HG03571 (cell line): ENCODE measurements around the gene RAD51B.

Source experiments
- ATAC-seq: cut with Tn5 transposase; IDR thresholded peaks from one replicate; pipeline ENCODE4 v1.9.1; 2021; ENCODE audit not compliant: unreplicated experiment

Gene RAD51B

DNA sequence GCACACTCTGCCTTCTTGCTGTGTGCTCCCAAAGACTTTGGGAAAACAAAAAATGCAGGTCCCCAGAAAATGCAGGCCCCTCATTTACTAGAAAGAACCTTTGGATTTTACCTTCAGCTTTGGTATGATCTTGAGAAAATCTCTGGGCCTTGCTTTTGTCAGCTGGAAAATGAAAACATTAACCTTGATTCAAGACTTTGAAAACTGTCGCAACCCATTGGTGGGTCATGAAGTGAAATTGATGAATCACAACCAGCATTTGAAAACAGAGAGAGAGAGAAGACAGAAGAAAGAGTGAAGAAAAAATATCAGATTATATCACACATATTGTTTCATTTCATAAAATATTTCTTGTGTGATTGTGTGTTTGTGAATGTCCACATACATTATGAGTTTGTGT is 650.8 kb downstream of the RAD51B start:
- ATAC-seq = no peak

DNA sequence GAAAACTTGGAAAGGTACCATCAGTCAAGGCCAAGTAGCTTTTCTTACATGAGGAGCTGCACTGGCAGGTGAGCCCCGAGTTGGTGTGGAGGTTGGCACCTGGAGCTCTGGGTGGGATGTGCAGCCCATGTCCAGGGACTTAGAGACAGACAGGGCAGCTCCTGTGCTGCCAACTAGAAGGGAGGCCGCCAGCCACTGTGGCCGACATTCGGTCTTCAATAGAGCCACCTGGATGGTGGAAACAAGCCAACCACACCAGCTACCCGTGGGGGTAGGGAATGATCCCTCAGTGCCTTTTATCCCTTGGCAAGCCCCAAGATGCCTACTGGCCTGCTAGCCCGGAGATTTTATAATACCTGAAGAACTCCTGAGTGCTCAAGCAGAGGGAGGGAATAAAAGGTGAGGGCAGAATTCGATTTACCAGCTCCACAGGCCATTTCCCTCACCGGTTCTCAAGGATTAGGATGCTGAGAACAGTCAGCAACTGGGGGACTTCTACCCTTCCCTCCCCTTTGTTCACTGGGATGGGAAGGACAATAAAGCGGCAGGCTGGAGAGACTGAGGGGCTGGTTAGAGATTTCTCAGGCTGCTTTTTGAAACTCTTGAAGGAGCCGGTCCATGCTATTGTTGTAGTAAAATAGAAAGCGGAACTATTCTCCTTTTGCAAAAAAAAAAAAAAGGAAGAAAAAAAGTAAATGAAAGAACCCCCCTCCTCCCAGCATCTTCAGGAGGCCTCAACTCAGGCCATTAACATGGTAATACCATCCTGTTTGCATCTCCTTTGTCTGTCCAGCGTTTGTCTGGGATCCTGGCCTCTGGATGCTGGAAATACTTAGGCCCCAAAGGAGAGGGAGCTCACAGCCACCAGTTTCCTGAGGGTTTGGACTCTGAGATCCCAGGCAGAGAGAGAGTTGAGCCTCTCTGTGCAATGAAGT is 651.7 kb downstream of the RAD51B start:
- ATAC-seq = no peak

DNA sequence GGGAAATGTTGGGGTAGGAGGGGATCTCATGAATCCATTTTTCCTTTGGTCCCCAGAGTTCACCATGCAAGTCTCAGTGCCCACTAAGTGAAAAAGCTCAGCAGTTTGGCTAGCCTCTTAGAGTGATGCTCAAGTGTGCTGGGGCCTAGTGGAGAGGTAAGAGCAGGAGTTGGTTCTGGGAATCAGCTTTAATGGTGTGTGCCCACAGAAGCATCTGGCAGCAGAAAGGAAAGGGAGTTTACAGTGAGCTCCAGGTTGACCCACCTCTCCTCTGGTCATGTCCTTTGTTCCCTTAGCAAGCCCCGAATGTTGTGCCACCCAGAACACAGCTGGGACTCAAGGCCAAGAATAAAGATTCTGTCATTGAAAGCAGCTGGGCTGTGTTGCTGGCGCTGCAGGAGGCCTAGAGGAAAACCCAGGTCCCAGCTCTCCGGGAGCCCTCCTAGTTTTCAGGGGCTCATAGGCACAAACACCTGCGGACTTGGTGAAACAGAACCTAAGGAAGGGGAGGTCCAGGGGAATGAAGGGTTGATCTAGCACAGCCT is 652.5 kb downstream of the RAD51B start:
- ATAC-seq = no peak

DNA sequence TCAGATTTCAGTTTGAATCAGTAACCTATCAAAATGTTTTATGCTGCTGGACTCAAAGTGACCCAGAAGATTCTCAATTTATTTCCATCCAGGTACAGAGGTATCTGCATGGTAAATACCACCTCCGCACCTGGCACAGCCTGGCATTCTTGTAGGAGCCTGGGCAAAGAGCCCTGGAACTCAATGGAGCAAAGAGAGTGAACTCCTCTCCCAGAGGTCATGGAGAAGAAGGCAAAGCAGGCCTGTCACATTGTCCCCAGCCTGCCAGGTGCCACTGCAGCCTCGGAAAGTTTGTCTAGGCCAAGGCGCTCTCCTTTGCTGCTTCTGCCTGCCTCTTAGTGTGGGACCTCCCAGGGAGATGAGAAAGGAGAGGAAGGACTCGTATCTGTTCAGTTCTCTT is 653.5 kb downstream of the RAD51B start:
- no peak for ATAC-seq

DNA sequence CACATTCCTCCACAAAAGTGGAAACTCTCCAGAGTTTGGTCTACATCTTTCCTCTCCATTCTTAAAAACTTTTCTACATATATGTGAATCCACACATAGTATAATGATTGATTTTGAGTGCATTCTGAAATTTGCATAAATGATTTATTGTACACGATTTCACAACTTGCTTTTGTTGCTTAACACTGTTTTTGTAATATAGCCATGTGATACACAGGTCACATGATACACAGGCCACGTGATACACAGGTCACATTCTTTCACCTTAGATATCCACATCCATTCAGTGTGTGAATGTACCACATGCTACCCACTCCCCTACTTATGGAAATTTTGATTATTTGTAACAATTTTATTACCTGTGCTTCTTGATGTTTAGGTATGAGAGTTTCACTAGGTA is 654.2 kb downstream of the RAD51B start:
- ATAC-seq = no peak

DNA sequence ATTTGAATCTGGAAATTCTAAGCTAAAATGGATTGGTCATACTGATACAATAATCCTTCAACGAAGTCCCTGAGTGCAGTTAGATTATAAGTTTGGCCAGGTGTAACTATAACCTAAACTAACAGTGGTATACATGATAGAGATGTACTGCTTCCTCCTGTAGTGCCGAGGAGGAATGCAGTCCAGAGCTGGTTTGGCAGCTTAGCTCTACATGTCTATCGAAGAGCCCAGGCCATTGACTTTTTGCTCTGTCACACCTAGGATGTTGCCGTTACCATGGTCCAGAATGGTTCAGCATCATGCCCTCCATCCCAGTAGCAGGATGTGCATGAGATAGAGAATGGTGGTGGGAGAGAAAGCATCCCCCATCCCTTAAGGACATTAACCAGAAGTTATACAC is 655.2 kb downstream of the RAD51B start:
- no peak for ATAC-seq

DNA sequence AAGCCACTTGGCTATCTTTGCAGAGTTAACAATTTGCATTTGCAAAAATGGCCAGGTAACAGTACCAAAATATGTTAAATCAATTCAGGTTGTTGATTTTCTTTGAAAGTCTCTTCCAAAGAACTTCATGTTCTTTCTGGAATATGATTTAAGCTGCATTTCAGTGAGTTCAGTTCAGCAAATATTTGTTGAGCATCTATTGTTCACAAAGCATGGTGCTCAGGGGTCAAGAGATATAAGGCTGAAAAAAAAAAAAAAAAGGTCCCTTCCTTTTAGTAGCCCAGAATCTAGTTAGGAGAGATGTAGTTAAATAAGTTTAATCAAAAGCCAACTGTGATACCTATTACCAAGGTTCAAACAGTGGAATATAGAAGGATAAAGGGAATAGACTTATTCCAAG is 656.2 kb downstream of the RAD51B start:
- no peak for ATAC-seq

DNA sequence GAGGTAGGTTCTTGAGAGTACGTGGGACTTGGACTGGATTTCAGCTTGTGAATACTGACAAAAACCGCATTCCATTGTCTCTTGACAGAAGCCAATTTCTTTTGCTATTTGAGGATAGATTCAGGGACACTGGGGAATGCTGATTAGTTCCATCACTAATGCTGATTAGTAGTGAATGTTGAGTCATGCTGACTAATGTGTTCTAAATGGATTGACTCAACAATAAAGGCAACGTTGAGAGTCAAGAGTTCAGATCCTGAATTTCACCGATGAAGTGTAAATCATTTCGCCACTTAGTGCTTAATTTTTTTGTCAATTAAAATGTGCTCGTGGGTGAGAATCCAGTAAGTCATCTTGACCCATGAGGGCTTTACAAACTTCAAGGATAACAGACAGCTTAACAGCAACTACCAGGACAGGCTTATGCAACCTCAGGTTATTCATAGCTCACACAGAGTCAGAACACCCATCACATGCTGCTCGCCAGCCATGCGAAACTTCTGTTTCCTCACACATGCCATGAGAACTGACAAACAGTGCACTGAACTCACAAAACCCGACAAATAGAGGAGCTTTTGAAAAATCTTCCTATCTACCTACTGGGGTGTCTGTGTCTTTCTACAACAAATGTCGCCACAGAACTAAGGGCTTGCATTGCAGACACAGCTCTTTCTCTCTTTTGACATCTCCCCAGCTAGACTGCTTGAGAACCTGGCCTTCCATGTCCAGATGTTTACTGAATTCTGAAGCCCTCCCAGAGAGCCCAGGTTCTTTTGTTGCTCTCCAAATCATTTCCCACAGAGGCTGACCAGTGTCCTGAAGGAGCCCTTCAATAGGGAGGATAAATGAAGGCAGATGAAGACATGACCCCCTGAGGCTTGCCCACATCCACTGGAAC is 656.9 kb downstream of the RAD51B start:
- peak; percentile 87 for ATAC-seq

DNA sequence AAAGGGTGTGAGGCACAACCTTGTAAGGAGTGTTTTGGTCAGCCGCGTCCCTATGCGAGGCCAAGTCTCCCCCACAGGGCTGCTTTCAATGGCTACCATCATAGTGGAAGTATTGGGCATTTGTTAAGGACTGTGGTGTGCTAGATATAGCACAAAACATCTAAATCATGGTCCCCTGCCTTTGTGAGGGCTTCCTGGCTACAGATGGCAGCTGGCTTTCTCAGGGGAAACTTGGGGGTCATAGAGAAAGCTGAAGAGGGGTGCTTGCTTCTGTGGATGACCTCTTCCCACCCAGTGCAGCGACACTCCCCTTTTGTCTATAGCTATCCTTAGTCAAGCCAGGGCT is 657.5 kb downstream of the RAD51B start:
- ATAC-seq = no peak

DNA sequence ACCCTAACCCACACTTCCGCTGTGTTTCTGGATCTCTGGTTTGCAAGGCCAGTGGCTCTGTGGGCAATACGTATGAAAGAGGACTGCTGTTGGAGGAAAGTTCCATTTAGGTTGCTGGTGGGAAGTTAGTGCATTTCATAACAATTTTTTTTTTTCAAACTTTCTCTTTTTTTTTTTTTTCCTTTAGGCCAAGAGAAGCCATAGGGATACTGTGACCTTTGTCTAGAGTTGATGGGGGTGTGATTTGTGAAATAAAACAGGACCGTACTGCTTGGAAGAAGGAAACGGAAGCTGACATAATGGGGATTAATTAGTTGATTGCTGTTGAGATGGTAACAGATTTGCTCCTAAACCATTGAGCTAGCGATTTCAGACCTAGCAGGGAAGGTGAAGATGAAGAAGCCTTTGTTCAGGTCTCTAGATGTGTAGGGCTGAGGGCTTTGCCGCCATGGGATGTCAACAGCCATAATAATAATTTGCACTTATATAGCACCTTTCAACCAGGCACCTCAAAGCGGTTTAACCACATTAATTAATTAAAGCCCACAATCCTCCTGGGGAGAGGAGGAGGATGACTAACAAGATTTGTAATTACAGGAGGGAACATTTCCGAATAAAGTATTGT is 658.0 kb downstream of the RAD51B start:
- no peak for ATAC-seq

DNA sequence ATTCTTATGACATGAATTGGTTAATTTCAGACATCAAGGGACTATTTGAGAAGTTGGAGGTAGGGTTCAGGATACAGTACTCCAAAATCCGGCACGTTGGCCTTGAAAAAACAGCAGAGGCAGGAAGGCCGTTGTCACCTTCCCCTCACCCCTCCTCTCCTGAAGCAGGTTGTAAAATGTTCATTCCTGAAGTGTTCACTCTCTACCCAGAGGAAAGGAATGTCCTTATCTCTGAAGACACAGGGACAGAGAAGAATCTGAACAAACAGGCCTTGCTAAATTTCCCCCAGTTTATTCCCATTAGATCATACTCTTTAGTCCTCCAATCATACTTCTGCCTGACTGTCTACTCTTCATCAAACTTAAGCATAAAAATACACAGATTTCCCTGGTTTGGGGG is 659.7 kb downstream of the RAD51B start:
- ATAC-seq = no peak

DNA sequence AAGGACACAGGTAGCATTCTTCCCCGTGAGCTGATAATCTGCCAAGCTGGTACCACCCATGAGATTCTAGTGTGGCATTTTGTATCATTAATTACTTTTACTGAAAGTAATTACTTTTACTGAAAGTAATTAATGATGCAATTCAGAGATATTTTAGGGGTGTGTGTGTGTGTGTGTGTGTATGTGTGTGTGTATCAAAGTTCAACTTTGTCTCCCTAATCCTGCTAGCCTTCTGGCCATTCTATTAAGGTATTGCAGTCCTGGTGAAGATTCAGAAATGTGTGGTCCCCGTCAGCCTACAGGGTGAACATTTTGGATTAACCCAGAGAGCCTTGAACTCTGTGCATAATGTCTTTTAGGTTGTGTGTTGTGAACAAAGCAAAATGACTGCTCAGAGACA is 662.4 kb downstream of the RAD51B start:
- no peak for ATAC-seq

DNA sequence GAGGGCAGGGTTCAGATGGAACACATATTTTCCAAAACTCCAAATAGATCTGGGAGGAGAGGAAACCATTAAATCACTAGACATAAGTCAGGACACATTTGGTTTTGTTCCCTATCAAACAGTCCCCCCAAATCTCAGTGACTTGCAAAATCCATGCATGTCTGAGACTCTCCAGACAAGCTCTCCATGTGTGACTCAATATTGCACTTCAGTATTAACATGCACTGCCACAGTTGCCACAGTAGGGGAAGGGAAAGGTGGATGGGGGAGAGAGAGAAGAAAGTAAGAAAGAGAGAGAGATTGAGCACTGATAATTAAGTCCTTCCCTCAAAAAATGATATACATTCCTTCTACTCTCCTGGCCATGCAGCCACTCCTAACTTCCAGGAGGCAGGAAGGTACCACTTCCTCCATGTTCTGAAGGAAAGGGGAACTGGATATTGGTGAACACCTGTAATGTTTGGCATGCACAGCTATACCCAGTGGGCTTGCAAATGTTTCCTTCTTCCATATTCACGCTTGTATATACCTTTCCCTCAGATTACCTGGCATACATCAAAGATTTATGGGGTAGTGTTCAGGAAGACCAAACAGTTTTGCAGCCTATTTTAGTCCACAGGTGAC is 663.3 kb downstream of the RAD51B start:
- no peak for ATAC-seq

DNA sequence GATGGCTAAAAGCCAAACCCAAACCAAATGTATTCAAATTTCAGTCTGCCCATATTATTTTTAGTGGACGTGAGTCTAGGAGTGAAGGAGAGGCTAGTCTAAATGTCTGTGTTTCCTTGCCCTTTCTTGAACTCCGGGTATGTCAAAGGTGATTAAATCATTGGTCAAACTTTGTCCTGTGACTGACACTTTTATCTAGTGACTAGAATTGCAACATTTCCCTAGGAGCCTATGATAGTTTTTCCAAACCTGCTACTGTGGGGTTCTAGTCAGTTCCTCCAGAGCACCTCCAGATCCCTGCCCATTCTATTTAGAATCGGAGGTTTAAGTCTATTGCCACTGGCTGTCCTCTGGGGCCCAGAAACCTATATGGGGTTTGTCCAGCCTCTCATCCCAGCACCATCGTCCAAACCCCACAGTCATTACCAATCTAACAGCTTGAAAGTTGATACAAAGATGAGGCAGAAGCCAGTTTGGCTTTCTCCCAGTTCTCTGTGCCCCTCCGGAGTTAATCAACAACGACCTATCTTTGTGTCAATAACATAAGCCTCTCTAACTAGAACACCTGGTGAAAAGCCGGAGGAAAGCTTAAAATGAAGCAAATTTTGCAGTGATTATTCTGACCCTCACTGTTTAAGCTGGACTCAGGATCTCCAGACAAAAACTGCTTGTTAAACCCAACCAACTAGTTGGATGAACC is 666.6 kb downstream of the RAD51B start:
- no peak for ATAC-seq

DNA sequence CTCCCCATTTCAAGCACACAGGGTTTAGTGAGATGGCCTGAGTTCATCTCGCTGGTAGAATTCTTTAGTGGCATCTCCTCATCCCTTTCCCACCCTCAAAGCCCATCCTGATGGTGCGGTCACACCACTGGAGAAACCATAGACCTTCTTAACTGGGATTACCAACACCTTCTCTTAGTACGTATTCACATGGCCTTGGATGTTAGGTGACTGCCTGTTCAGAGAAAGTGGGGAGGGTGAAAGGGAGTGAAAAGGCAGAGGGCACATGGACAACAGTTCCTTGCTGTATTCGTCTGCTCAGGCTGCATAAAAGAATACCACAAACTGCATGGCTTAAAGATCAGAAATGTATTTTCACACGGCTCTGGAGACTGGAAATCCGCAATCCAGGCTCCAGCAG is 667.2 kb downstream of the RAD51B start:
- no peak for ATAC-seq

DNA sequence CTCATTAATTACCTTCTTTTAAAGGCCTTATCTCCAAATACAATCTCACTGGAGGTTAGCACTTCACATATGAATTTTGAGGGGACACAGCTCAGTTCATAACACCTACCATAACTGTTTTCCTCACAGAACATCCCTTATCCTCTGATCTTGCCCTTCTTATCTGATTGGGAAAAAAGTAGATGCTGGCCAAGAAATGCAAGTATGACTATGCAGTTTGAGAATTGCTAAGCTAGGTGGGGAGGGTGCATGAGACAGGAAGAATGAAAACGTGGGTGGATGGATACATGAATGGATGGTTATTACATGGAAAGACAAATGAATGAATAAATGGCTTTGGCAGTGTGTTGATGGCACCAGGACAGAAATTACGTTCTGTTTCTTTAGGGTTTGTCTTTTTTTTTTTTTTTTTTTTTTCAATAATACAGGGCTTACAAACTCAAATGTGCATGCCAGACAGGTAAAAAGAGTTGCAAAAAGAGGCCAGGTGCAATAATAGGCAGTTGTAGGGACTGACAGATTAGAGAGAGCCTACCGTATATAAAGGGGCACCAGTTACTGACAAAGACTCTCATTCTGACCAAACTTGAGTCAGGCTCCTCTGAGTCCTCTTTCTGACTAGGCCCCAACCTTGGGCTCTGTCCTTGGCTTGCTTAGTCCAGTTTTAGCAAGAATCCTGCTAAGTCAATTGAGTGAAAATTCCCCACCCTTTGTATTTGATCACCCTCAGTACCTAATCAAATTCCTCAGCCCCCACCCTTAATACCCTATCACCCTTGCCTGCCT is 668.4 kb downstream of the RAD51B start:
- ATAC-seq = no peak

DNA sequence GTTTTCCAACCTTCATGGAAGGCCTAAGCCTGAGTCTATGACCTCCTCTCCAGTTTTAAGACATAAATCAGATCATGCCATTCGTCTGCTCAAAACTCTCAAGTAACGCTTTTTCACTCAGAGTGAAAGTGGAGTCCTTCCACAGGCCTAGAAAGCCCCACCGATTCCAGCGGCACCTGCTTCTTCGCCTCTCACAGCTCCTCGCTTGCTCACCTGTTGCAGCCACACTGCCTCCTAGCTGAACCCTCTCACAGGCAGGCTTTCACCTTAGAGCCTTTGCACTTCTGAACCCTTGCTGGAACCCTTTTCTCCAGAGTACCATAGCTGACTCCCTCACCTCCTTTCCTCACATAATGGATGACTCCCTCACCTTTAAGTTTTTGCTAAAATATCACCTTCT is 672.2 kb downstream of the RAD51B start:
- ATAC-seq = no peak

DNA sequence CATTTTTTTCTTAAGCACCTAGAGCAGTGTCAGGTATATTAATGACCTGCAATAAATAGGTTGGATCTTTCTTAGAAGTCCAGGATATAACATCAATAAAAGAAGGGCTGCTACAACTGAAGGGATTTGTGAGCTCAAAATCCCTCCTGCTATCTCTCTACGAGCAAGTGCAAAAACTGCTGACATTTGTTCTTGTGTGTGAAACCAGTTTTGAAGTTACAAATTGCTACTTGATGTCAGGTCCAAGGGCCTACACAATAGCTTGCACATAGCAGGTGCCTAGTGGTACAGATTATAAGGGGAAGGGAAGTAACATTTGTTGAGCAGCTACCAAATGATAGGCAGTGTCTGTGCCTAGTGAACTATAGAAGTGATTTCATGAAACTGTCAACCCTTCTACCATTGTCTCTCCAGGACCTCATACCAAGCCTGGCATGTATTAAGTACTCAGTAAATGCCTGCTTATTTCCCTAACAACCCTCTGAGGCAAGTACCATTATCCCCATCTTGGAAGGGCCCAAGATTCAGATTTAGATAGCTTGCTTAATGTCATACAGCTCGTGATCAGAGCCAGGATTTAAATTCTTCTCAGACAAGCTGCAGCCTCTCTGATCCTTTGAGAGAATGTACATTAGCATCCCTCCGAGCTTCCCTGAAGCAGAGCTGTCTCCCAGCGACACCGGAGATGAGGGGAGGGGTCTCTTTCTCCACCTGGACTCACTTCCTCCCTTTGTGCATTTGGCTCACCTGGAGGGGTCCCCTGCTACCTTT is 673.0 kb downstream of the RAD51B start:
- ATAC-seq = no peak
